SK-MEL-5 (cell line): ENCODE results near the gene MYO18B. TPM values are rescaled to one million over a fixed set of nuclear protein-coding genes. Genes with fewer than 3 reads are reported as not detected.

Experiments used
- DNase-seq: peaks from one replicate; pipeline ENCODE4 v3.0.0-alpha.2; 2016; ENCODE audit warnings: low read depth, low spot score
- in situ Hi-C: cut with HindIII; loops from 2 replicates; pipeline ENCODE4 v1.10.0; 2016; ENCODE audit warnings: low sequenced_read_pairs, high pct_unique_total_duplicates, low pct_unique_long_range_greater_than_20kb
- total RNA-seq: library from RNA; depleted of rRNA; stranded (reverse); fragments of >200 nt; shearing (Covaris generic); gene quantifications from 2 replicates; pipeline ENCODE4 v1.2.3, GENCODE V29; 2014

The MYO18B gene
- total RNA-seq, 1 experiment from 2014 or later, result not detected

GRCh38 chr22:25935266-25936058 lies 193.5 kb downstream of the MYO18B start:
- in situ Hi-C loops, result no loop called here
- no peak for DNase-seq

- in situ Hi-C loops, result no loop called here
- DNase-seq, result no peak
Measured at GRCh38 chr22:25938151-25938550, 196.2 kb downstream of the MYO18B start.

- in situ Hi-C loops, result no loop called here
- no peak for DNase-seq
Measured at GRCh38 chr22:25939384-25939783, 197.4 kb downstream of the MYO18B start.

- no peak for DNase-seq
Measured at GRCh38 chr22:25940479-25940878, 198.5 kb downstream of the MYO18B start.

GRCh38 chr22:25941365-25941960 lies 199.5 kb downstream of the MYO18B start:
- in situ Hi-C loops, result no loop called here
- DNase-seq, result no peak

More at GRCh38 chr22:25940479-25940878, 198.5 kb downstream of the MYO18B start:
- in situ Hi-C loops, result no loop called here

- in situ Hi-C loops, result no loop called here
- no peak for DNase-seq
Measured at GRCh38 chr22:25942115-25942855, 200.3 kb downstream of the MYO18B start.

GRCh38 chr22:25942856-25943411 lies 200.9 kb downstream of the MYO18B start:
- in situ Hi-C loops, result no loop called here
- DNase-seq, result no peak

- in situ Hi-C loops, result no loop called here
- no peak for DNase-seq
Measured at GRCh38 chr22:25950111-25950510, 208.1 kb downstream of the MYO18B start.

GRCh38 chr22:25953276-25953675 lies 211.3 kb downstream of the MYO18B start:
- in situ Hi-C loops, result no loop called here
- DNase-seq, result no peak

- in situ Hi-C loops, result no loop called here
Measured at GRCh38 chr22:25953919-25954318, 211.9 kb downstream of the MYO18B start.

GRCh38 chr22:25955323-25955722 lies 213.3 kb downstream of the MYO18B start:
- in situ Hi-C loops, result no loop called here
- DNase-seq, result no peak

More at GRCh38 chr22:25953919-25954318, 211.9 kb downstream of the MYO18B start:
- no peak for DNase-seq

GRCh38 chr22:25956801-25957200 lies 214.8 kb downstream of the MYO18B start:
- in situ Hi-C loops, result no loop called here
- DNase-seq, result no peak

GRCh38 chr22:25959818-25960774 lies 218.1 kb downstream of the MYO18B start:
- DNase-seq, result no peak
- in situ Hi-C loops, result no loop called here

- DNase-seq, result no peak
- in situ Hi-C loops, result no loop called here
Measured at GRCh38 chr22:25961699-25962098, 219.7 kb downstream of the MYO18B start.

- DNase-seq, result no peak
Measured at GRCh38 chr22:25962711-25963110, 220.7 kb downstream of the MYO18B start.

GRCh38 chr22:25964961-25965730 lies 223.2 kb downstream of the MYO18B start:
- DNase-seq, result no peak
- in situ Hi-C loops, result no loop called here

More at GRCh38 chr22:25962711-25963110, 220.7 kb downstream of the MYO18B start:
- in situ Hi-C loops, result no loop called here
